NT2/D1 (cell line): Measurements from ENCODE around the gene KLHL3.

Source experiments
- SUZ12 ChIP-seq: IDR thresholded peaks from 2 replicates; pipeline ENCODE4 v1.6.1; 2011; ENCODE audit not compliant: insufficient read length, insufficient read depth; ENCODE audit errors: extremely low read depth
- YY1 ChIP-seq: IDR thresholded peaks from 2 replicates; pipeline ENCODE4 v1.6.1; 2011; ENCODE audit not compliant: insufficient read length, insufficient read depth
- ZNF274 ChIP-seq: IDR thresholded peaks from 2 replicates; pipeline ENCODE4 v1.6.1; 2011; ENCODE audit warnings: mild to moderate bottlenecking, low read depth, low read length

DNA sequence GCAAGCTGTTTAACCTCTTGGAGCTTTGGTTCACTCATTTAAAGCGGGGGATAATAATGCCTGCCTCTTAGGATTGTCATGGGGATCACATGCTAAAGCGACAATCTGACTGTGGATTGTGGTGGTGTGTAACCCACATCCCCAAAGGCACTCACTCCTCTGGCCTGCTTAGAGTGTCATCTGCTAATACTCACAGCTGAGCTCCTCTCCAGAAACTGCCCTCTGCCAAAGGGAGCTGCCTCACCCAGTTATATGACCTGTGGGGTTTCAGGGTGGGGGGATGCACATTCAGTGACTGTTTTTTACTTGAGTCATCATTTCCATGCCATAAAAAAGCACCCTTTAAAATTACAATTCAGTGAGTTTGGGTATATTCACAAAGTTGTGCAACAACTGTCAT lies 126.8 kb downstream of the KLHL3 start:
- TF ChIP-seq YY1, result no peak
- TF ChIP-seq SUZ12, result no peak
- TF ChIP-seq ZNF274, result no peak
